Measurements from ENCODE around the gene RET.

RET gene

GRCh38 chr10:43074409-43074808 lies 2.5 kb upstream of the RET start:
- CTCF ChIA-PET: interaction anchor here (0.6 to 2.5 kb wide), 2 partner anchors 11 to 15 kb away, joined by 3 to 7 read pairs; no protein-coding TSS in a partner anchor
- TF ChIP-seq CTCF (conservative IDR thresholded peaks at IDR 0.05; ENCODE audit: low read depth): no peak
- DNase-seq (ENCODE audit: low spot score): no peak
- POLR2A ChIA-PET (ENCODE audit: low non-redundant PET): no interaction called here
- no peak overlapping the region for H3K27ac ChIP-seq

- no peak overlapping the region for H3K27ac ChIP-seq
- ChIA-PET CTCF (interaction anchor here (2.5 kb wide), 1 partner anchor 16 kb away, joined by 7 read pairs; no protein-coding TSS in a partner anchor), POLR2A (ENCODE audit: low non-redundant PET) (interaction anchor here (0.6 kb wide), 1 partner anchor 436 kb away, joined by 4 read pairs; no protein-coding TSS in a partner anchor)
- no peak for TF ChIP-seq CTCF (conservative IDR thresholded peaks at IDR 0.05; ENCODE audit: low read depth)
- DNase-seq (ENCODE audit: low spot score): no peak
Observed at GRCh38 chr10:43074827-43075611, 1.9 kb upstream of the RET start.

- CTCF ChIA-PET: interaction anchor here (2.5 kb wide), 1 partner anchor 16 kb away, joined by 7 read pairs; no protein-coding TSS in a partner anchor
- TF ChIP-seq CTCF (conservative IDR thresholded peaks at IDR 0.05; ENCODE audit: low read depth): no peak
Observed at GRCh38 chr10:43075612-43076003, 1.3 kb upstream of the RET start.

GRCh38 chr10:43076311-43076875 lies 476 bp upstream of the RET start:
- no peak for DNase-seq (ENCODE audit: low spot score)
- no peak overlapping the region for H3K27ac ChIP-seq
- no peak for TF ChIP-seq CTCF (conservative IDR thresholded peaks at IDR 0.05; ENCODE audit: low read depth)
- CTCF ChIA-PET: interaction anchor here (2.5 kb wide), 1 partner anchor 17 kb away, joined by 7 read pairs; no protein-coding TSS in a partner anchor
- POLR2A ChIA-PET (ENCODE audit: low non-redundant PET): no interaction called here

More at GRCh38 chr10:43075612-43076003, 1.3 kb upstream of the RET start:
- H3K27ac ChIP-seq: no peak overlapping the region
- DNase-seq (ENCODE audit: low spot score): peak; percentile 44
- POLR2A ChIA-PET (ENCODE audit: low non-redundant PET): interaction anchor here (0.6 kb wide), 1 partner anchor 437 kb away, joined by 4 read pairs; no protein-coding TSS in a partner anchor

- ChIA-PET CTCF (interaction anchor here (0.6 kb wide), 2 partner anchors 8 to 12 kb away, joined by 4 to 7 read pairs; no protein-coding TSS in a partner anchor), POLR2A (ENCODE audit: low non-redundant PET) (no interaction called here)
- peak; percentile 23 for DNase-seq (ENCODE audit: low spot score)
- TF ChIP-seq CTCF (conservative IDR thresholded peaks at IDR 0.05; ENCODE audit: low read depth): no peak
- no peak overlapping the region for H3K27ac ChIP-seq
Observed at GRCh38 chr10:43077421-43078171, 727 bp downstream of the RET start.

Measured in RWPE1 (cell line).